ENCODE data around the gene ATP1A1. TPM values are rescaled to one million over a fixed set of nuclear protein-coding genes. Genes with fewer than 3 reads are reported as not detected.

Gene ATP1A1
- total and polyA plus RNA-seq, 12 donors, result 73.6 to 624 (median 203) TPM

- no peak for ATAC-seq
- TF ChIP-seq, protein P1, sequence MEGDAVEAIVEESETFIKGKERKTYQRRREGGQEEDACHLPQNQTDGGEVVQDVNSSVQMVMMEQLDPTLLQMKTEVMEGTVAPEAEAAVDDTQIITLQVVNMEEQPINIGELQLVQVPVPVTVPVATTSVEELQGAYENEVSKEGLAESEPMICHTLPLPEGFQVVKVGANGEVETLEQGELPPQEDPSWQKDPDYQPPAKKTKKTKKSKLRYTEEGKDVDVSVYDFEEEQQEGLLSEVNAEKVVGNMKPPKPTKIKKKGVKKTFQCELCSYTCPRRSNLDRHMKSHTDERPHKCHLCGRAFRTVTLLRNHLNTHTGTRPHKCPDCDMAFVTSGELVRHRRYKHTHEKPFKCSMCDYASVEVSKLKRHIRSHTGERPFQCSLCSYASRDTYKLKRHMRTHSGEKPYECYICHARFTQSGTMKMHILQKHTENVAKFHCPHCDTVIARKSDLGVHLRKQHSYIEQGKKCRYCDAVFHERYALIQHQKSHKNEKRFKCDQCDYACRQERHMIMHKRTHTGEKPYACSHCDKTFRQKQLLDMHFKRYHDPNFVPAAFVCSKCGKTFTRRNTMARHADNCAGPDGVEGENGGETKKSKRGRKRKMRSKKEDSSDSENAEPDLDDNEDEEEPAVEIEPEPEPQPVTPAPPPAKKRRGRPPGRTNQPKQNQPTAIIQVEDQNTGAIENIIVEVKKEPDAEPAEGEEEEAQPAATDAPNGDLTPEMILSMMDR (IDR thresholded peaks at IDR 0.05), result no peak
- H3K27me3 ChIP-seq, result no peaks in the 10 kb centered on the region
- no peak for DNase-seq
- no peak overlapping the region for H3K4me3 ChIP-seq
- WGBS, 2 donors, result 92 to 93% methylated on average over 10 of the region's 10 CpGs
- intact Hi-C loops (cut with DNase I), result no loop called here
- peaks cover 0 to 31% (median 13%) of the 10 kb centered on the region in 9 donors for H3K4me1 ChIP-seq
- H3K36me3 ChIP-seq, result peaks cover 0 to 100% (median 93%) of the 10 kb centered on the region in 9 donors
- H3K27ac ChIP-seq, result peak overlapping the region in 2 of 10 donors; percentile 21 to 44
- H3K9me3 ChIP-seq, result no peaks in the 10 kb centered on the region
Measured at GRCh38 chr1:116392717-116393404, 19.8 kb downstream of the ATP1A1 start.

DNA sequence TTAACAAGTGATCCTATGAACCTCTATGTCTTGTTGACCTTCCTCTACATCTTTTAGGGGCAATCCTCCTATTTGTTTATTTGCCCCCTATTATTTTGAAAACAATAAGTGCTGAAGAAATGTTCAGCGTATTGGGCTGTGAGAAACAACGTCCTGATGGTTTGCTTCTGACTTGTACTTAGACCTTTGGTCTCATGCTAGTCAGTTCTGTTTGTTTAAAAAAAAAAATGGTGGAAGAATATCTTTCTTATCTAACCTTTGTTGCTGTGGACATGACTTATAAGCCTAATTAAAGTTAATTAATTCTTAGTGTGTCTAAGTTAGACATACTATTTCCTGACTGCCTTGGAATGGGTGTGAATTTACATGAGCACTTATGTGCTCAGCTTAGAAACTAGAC is 20.7 kb downstream of the ATP1A1 start:
- intact Hi-C loops (cut with DNase I), result no loop called here
- TF ChIP-seq, protein P1 (IDR thresholded peaks at IDR 0.05), result no peak
- Histone ChIP-seq H3K9me3 (no peaks in the 10 kb centered on the region), H3K27me3 (no peaks in the 10 kb centered on the region), H3K4me3 (no peak overlapping the region), H3K36me3 (peaks cover 0 to 100% (median 94%) of the 10 kb centered on the region in 9 donors), H3K27ac (no peak overlapping the region), H3K4me1 (peaks cover 0 to 28% (median 13%) of the 10 kb centered on the region in 9 donors)
- ATAC-seq (no peak), DNase-seq (no peak)
- WGBS, 2 donors, result 84 to 90% methylated on average over 2 of the region's 2 CpGs

- intact Hi-C loops (cut with DNase I), result no loop called here
- WGBS, 2 donors, result 71 to 78% methylated on average over 4 of the region's 4 CpGs
- Histone ChIP-seq H3K9me3 (no peaks in the 10 kb centered on the region), H3K27me3 (no peaks in the 10 kb centered on the region), H3K27ac (no peak overlapping the region), H3K4me3 (no peak overlapping the region), H3K4me1 (peaks cover 0 to 23% (median 12%) of the 10 kb centered on the region in 9 donors), H3K36me3 (peaks cover 0 to 100% (median 94%) of the 10 kb centered on the region in 9 donors)
- no peak for DNase-seq
- TF ChIP-seq, protein P1 (IDR thresholded peaks at IDR 0.05), result no peak
- ATAC-seq, result no peak
Measured at GRCh38 chr1:116394270-116394669, 21.2 kb downstream of the ATP1A1 start.

- Histone ChIP-seq H3K4me3 (no peak overlapping the region), H3K36me3 (peaks cover 7 to 100% (median 94%) of the 10 kb centered on the region in 9 donors), H3K27me3 (no peaks in the 10 kb centered on the region), H3K27ac (peak overlapping the region in 2 of 10 donors; percentile 24 to 27), H3K9me3 (no peaks in the 10 kb centered on the region), H3K4me1 (peaks cover 0 to 14% (median 0%) of the 10 kb centered on the region in 9 donors)
- DNase-seq (no peak), ATAC-seq (no peak)
- intact Hi-C loops (cut with DNase I), result no loop called here
- 94 to 100% methylated on average over 1 of the region's 1 CpG for WGBS, 2 donors
- TF ChIP-seq, protein P1 (IDR thresholded peaks at IDR 0.05), result no peak
Measured at GRCh38 chr1:116396769-116397168, 23.7 kb downstream of the ATP1A1 start.
